A549 treated with dexamethasone at 1 μM for 4 hours (cell line): ENCODE data around the gene FOXL1. TPM values are rescaled to one million over a fixed set of nuclear protein-coding genes. Genes with fewer than 3 reads are reported as not detected.

Source experiments
- total RNA-seq: library from RNA; stranded (reverse); fragments of 200-300 nt; extraction: Qiagen RNA extraction; gene quantifications from 5 replicates; pipeline ENCODE4 v1.2.3, GENCODE V29; 2022

The FOXL1 gene
- 1.4 to 2.2 TPM (median 2.0 TPM) in 5 replicates for total RNA-seq

DNA sequence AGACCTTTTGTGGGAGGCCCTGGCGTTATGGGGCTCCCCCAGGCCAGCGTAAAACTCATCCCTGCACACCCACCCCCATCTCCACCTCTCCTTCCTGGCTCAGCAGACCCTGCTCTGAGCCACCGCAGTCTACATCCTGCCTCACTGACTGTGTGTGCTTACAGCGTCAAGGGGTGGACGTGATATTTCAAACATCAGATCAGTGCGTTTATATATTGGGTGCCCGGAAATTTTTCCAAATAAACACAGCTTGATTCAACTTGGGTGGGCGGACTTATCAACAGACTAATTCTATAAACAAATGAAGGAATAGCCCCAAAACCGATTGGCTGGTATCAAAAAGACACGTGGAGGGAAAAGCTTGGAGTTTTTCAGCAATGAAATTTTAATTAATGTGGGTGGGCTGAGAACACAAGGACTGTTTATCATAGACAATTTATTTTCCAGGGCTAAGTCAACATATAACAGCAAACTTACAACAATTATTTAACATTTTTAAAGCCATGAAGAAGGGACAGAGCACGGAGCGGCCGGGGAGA is at the start of gene FOXL1:
TSS of gene FOXL1 (plus strand) at position 489 of the 539 bp plus-strand sequence. CDS start 175 bp downstream, outside the sequence.

DNA sequence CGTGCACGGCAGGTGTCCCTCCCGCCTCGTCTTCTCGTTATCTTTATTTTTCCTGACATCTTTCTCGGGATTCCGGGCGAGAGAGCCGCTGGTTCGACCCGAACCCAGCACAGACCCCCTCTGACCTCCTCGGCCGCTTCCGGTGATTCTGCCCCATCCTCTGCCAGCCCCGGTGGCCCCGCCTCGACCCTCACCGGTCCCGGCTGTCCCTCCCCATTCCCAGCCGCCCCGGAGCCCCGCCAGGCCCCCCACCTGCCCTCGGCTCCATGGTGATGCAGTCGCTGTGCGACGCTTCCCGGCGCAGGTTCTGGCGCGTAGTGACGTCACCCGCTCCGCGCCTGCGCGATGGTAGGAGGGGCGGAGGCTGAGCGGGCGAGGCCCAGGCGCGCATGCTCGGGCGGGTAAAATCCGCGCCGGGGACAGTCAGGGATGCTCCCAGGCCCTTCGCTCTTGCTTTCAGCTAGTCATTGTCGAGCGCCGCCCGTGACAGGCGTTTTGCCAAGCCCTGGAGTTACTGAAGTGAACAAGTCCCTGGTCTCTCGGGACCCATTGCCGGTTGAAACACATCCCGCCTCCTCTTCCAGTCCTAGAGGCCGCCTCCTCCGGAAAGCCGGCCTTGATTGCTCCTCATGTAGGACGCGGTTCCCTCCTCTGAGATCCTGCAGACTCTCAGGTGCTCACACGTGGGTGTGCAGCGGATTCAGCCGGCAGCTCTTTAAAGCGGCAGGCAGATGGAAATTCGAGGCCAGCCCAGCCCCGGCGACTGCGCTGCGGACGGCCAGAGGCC is 23.2 kb upstream of the FOXL1 start, which contains the start of gene MTHFSD:
TSS of gene MTHFSD (minus strand) at position 319 of the 787 bp plus-strand sequence. CDS start at position 268, 51 bp downstream.

GRCh38 chr16:86566601-86566965 is 11.8 kb upstream of the FOXL1 start, which contains the start of gene FOXC2:
FOXC2 (plus strand) TSS chr16:86566829; CDS start chr16:86567336, 507 bp downstream.

Other genes starting within 250 kb of the FOXL1 start
- gene FOXF1, start 68.0 kb upstream of the FOXL1 start, total RNA-seq = 0.02 to 0.03 TPM in 2 of 5 replicates, not detected in the others
- gene MTHFSD, start 23.3 kb upstream of the FOXL1 start, total RNA-seq = 9.7 to 13.6 TPM (median 11.0 TPM) in 5 replicates
- gene FOXC2, start 11.7 kb upstream of the FOXL1 start, total RNA-seq = 4.6 to 6.4 TPM (median 5.5 TPM) in 5 replicates